Mesodermal cell (in vitro differentiated cells): ENCODE data around the gene RBM25.

Experiments
- H3K27ac ChIP-seq: 2 replicates; pipeline ENCODE4 v1.7.0; 2013; ENCODE audit warnings: mild to moderate bottlenecking, low read depth, low read length, moderate library complexity; ENCODE audit not compliant: severe bottlenecking
- H3K36me3 ChIP-seq: 2 replicates; pipeline ENCODE4 v1.7.1; 2013; ENCODE audit warnings: mild to moderate bottlenecking, low read length, moderate library complexity; ENCODE audit not compliant: control insufficient read depth, insufficient read depth
- H3K4me1 ChIP-seq: one replicate; pipeline ENCODE4 v1.7.1; 2013; ENCODE audit warnings: mild to moderate bottlenecking, low read length; ENCODE audit not compliant: insufficient read depth, control insufficient read depth, poor library complexity, severe bottlenecking
- H3K4me3 ChIP-seq: 2 replicates; pipeline ENCODE4 v1.7.0; 2013; ENCODE audit warnings: low read length, control low read depth, mild to moderate bottlenecking; ENCODE audit not compliant: insufficient read depth, poor library complexity, severe bottlenecking; ENCODE audit errors: extremely low read depth
- H3K9me3 ChIP-seq: 2 replicates; pipeline ENCODE4 v1.7.1; 2013; ENCODE audit warnings: mild to moderate bottlenecking, low read length, moderate library complexity; ENCODE audit not compliant: control insufficient read depth
- WGBS, 2 experiments: methylation state at CpG; one replicate each; pipeline ENCODE4 v1.1.5; 2013; ENCODE audit warnings: missing lambda C conversion rate in 2 of 2; ENCODE audit not compliant: insufficient coverage in 2 of 2; 5-methylcytosine and 5-hydroxymethylcytosine counted together

Gene RBM25

DNA sequence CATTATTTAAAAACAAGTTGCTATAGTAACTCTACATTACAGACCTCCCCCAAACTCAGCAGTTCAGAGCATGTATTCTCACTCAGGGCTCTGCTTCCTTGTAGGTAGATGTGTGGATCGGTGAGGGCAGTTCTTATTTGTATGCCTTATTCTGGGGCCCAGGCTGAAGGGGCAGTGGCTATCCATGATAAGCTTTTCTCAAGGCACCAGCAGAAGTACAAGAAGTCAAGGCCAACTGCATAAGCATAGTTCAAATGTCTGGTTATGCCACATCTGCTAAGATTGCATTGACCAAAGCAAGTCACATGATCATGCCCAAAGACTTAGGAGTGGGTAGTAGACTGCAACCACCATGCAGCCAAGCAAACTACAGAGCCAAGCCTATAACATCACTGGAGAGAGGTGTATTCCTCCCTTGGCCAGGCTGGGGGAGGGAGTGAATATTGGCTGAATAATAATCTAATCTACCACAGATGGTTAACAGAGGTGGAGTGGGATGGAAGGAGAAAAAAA, 82.5 kb downstream of the RBM25 start:
- no peaks in the 10 kb centered on the region for H3K36me3 ChIP-seq
- H3K9me3 ChIP-seq, result no peaks in the 10 kb centered on the region
- no peak overlapping the region for H3K4me3 ChIP-seq
- WGBS, 2 experiments, result 100% methylated on average over 1 of the region's 1 CpG; no CpG with 5 or more reads in 1 of the 2 experiments
- no peaks in the 10 kb centered on the region for H3K4me1 ChIP-seq
- no peak overlapping the region for H3K27ac ChIP-seq

- Histone ChIP-seq H3K9me3 (no peaks in the 10 kb centered on the region), H3K4me1 (no peaks in the 10 kb centered on the region), H3K4me3 (no peak overlapping the region), H3K36me3 (no peaks in the 10 kb centered on the region), H3K27ac (no peak overlapping the region)
- WGBS, 2 experiments, result no CpG with 5 or more reads among the region's 2 CpGs
Observed at GRCh38 chr14:73142216-73142615, 83.9 kb downstream of the RBM25 start.

DNA sequence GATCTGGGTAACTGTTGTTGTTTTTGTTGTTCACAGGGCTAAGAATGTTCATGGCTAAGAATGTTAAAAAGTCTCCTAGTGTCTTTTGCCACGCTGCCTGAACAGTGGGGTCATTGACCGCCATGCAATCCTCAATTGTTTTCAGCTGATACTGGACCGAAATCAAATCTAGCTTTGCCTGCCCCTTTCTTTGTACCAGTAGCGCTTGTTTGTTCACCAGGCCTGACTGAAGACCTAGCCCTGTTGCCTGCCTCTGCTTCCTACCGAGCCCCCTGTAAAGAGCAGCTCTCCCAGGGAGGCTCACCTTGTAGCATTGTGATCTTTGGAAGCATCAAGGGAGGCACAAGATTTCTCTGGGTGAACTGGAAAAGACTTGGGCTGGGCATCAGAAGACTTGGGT, 84.7 kb downstream of the RBM25 start:
- H3K4me1 ChIP-seq, result peaks cover 3% of the 10 kb centered on the region
- H3K9me3 ChIP-seq, result no peaks in the 10 kb centered on the region
- H3K4me3 ChIP-seq, result no peak overlapping the region
- peaks cover 2% of the 10 kb centered on the region for H3K36me3 ChIP-seq
- 89 to 95% methylated on average over 5 of the region's 5 CpGs for WGBS, 2 experiments
- H3K27ac ChIP-seq, result no peak overlapping the region

DNA sequence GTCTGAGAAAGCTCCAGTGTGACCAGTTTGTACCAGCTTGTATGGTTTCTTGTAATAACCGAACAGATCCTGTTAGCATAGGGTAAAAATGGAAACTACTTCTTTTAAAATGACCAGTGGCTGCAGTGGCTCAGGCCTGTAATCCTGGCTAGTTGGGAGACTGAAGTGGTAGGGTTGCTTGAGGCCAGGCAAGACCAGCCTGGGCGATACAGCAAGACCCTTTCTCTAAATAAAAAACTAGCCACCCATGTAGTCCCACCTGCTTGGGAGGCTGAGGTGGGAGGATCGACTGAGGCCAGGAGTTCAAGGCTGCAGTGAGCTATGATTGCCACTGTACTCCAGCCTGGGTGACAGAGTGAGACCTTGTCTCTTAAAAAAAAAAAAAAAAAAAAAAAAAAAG, 85.3 kb downstream of the RBM25 start:
- Histone ChIP-seq H3K9me3 (no peaks in the 10 kb centered on the region), H3K4me1 (peaks cover 3% of the 10 kb centered on the region), H3K4me3 (no peak overlapping the region), H3K36me3 (peaks cover 8% of the 10 kb centered on the region), H3K27ac (no peak overlapping the region)
- WGBS, 2 experiments, result 89% methylated on average over 1 of the region's 3 CpGs; no CpG with 5 or more reads in 1 of the 2 experiments

GRCh38 chr14:73145371-73145770, 87.0 kb downstream of the RBM25 start:
- 100% methylated on average over 1 of the region's 3 CpGs; no CpG with 5 or more reads in 1 of the 2 experiments for WGBS, 2 experiments
- Histone ChIP-seq H3K4me1 (peaks cover 3% of the 10 kb centered on the region), H3K9me3 (no peaks in the 10 kb centered on the region), H3K4me3 (no peak overlapping the region), H3K27ac (no peak overlapping the region), H3K36me3 (peaks cover 25% of the 10 kb centered on the region)

DNA sequence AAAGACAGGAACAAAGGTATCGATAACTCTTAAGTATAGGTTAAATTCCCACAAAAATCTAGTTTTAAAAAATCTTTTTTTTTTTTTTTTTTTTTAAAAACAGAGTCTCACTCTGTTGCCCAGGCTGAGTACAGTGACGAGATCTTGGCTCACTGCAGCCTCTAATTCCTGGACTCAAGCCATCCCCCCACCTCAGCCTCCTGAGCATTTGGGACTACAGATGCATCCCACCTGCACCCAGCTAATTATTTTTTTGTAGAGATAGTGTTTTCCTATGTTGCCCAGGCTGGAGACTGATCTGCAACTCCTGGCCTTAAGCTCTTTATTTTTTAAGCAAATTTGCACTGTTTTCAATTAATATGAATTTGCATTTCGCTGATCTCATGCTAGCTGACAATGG, 87.8 kb downstream of the RBM25 start:
- no peaks in the 10 kb centered on the region for H3K9me3 ChIP-seq
- WGBS, 2 experiments, result 100% methylated on average over 1 to 2 of the region's 3 CpGs
- peaks cover 31% of the 10 kb centered on the region for H3K36me3 ChIP-seq
- peaks cover 3% of the 10 kb centered on the region for H3K4me1 ChIP-seq
- no peak overlapping the region for H3K27ac ChIP-seq
- no peak overlapping the region for H3K4me3 ChIP-seq

GRCh38 chr14:73149753-73150152, 91.4 kb downstream of the RBM25 start:
- Histone ChIP-seq H3K36me3 (peaks cover 49% of the 10 kb centered on the region), H3K9me3 (no peaks in the 10 kb centered on the region), H3K4me1 (peaks cover 3% of the 10 kb centered on the region), H3K27ac (no peak overlapping the region), H3K4me3 (no peak overlapping the region)
- no CpG with 5 or more reads among the region's 2 CpGs for WGBS, 2 experiments

DNA sequence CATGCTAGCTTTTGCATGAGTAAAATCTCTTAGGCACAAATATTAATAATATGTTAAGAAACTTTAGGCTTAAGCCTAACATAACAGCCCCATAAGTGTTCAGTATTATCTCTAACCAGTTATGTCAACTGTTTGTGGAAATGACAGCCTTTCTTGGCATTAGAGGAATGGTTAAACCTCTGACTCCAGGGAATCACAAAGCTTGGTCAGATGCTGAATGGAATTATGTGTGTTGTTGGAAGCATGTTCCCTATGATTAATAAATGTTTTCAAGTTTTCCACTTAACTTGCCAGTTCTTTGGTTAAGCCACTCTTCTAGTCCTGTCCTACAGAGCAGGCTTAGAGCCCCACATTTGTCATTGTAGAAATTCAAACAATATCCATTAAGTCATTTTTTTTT, 94.9 kb downstream of the RBM25 start:
- H3K4me1 ChIP-seq, result no peaks in the 10 kb centered on the region
- H3K36me3 ChIP-seq, result peaks cover 71% of the 10 kb centered on the region

DNA sequence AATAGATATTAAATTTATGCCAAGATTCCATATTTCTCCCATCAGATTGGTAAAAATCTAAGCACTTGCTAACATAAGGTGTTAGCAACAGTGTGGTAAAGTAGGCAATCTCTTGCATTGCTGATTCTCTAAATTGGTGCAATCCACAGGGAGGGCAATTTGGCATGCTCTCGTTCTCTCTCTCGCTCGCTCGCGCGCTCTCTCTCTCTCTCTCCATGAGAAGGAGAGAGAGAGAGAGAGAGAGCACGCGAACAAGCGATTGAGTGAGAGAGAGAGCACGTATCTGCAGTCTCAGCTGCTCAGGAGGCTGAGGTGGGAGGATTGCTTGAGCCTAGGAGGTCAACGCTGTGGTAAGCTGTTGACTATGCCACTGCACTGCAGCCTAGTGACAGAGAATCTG, 103.9 kb downstream of the RBM25 start:
- Histone ChIP-seq H3K27ac (no peak overlapping the region), H3K9me3 (no peaks in the 10 kb centered on the region), H3K4me3 (no peak overlapping the region), H3K36me3 (peaks cover 72% of the 10 kb centered on the region), H3K4me1 (no peaks in the 10 kb centered on the region)
- WGBS, 2 experiments, result 96 to 98% methylated on average over 4 to 7 of the region's 11 CpGs

More for the DNA sequence above, 94.9 kb downstream of the RBM25 start:
- Histone ChIP-seq H3K4me3 (no peak overlapping the region), H3K9me3 (no peaks in the 10 kb centered on the region), H3K27ac (no peak overlapping the region)

DNA sequence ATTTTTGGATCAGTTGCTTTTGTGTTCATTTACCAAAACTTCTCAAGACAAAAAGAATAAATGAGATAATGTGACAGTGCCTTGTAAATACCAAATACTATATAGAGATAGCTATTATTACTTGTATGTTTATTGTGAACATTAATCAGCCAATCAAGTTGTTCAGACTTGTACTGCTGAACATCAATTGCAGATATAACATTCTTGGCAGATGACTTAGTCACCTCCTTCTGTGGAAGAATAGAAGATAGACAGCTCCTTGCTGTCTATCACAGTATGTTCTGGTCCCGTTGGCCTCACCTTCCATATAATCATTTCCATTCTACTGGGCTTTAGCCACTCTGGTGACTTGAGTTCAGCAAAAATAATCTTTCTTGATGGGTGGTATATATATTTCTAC, 108.1 kb downstream of the RBM25 start:
- 80% methylated on average over 1 of the region's 1 CpG; no CpG with 5 or more reads in 1 of the 2 experiments for WGBS, 2 experiments
- no peaks in the 10 kb centered on the region for H3K4me1 ChIP-seq
- no peak overlapping the region for H3K4me3 ChIP-seq
- H3K27ac ChIP-seq, result no peak overlapping the region
- H3K9me3 ChIP-seq, result no peaks in the 10 kb centered on the region
- H3K36me3 ChIP-seq, result peaks cover 60% of the 10 kb centered on the region

- 87 to 89% methylated on average over 1 to 2 of the region's 4 CpGs for WGBS, 2 experiments
- no peak overlapping the region for H3K4me3 ChIP-seq
- H3K4me1 ChIP-seq, result no peaks in the 10 kb centered on the region
- no peaks in the 10 kb centered on the region for H3K9me3 ChIP-seq
- H3K27ac ChIP-seq, result no peak overlapping the region
- H3K36me3 ChIP-seq, result peaks cover 60% of the 10 kb centered on the region
Observed at GRCh38 chr14:73167727-73168126, 109.4 kb downstream of the RBM25 start.
